ENCODE data around the gene ASCC1.

DNA sequence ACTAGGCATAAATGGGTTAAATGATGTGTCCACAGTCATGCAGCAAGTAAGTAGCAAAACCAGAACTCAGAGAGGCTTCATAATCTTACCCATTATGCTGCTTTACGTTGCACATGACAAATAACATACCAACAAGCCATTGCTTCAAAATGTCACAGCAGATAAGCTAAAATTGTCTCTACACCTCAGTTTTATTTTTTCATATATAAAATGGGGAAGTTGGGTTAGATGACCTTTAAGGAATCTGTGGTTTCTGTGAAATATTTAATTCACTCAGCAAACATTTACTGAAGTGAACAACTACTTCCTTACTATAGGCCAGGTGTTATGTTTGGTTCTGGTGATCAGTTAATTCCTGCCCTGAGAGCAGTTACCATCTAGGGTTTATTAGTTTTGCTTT, 2.2 kb upstream of the ASCC1 start:
- TF ChIP-seq, protein P1, sequence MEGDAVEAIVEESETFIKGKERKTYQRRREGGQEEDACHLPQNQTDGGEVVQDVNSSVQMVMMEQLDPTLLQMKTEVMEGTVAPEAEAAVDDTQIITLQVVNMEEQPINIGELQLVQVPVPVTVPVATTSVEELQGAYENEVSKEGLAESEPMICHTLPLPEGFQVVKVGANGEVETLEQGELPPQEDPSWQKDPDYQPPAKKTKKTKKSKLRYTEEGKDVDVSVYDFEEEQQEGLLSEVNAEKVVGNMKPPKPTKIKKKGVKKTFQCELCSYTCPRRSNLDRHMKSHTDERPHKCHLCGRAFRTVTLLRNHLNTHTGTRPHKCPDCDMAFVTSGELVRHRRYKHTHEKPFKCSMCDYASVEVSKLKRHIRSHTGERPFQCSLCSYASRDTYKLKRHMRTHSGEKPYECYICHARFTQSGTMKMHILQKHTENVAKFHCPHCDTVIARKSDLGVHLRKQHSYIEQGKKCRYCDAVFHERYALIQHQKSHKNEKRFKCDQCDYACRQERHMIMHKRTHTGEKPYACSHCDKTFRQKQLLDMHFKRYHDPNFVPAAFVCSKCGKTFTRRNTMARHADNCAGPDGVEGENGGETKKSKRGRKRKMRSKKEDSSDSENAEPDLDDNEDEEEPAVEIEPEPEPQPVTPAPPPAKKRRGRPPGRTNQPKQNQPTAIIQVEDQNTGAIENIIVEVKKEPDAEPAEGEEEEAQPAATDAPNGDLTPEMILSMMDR (conservative IDR thresholded peaks at IDR 0.05; ENCODE audit: low read depth in 2 of 2) = no peak
- TF ChIP-seq POLR2AphosphoS5 (IDR thresholded peaks at IDR 0.05; ENCODE audit: low read depth) = no peak
- TF ChIP-seq, protein P2, sequence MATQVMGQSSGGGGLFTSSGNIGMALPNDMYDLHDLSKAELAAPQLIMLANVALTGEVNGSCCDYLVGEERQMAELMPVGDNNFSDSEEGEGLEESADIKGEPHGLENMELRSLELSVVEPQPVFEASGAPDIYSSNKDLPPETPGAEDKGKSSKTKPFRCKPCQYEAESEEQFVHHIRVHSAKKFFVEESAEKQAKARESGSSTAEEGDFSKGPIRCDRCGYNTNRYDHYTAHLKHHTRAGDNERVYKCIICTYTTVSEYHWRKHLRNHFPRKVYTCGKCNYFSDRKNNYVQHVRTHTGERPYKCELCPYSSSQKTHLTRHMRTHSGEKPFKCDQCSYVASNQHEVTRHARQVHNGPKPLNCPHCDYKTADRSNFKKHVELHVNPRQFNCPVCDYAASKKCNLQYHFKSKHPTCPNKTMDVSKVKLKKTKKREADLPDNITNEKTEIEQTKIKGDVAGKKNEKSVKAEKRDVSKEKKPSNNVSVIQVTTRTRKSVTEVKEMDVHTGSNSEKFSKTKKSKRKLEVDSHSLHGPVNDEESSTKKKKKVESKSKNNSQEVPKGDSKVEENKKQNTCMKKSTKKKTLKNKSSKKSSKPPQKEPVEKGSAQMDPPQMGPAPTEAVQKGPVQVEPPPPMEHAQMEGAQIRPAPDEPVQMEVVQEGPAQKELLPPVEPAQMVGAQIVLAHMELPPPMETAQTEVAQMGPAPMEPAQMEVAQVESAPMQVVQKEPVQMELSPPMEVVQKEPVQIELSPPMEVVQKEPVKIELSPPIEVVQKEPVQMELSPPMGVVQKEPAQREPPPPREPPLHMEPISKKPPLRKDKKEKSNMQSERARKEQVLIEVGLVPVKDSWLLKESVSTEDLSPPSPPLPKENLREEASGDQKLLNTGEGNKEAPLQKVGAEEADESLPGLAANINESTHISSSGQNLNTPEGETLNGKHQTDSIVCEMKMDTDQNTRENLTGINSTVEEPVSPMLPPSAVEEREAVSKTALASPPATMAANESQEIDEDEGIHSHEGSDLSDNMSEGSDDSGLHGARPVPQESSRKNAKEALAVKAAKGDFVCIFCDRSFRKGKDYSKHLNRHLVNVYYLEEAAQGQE (IDR thresholded peaks at IDR 0.05; ENCODE audit: unreplicated experiment) = no peak
- TF ChIP-seq EZH2phosphoT487 (IDR thresholded peaks at IDR 0.05; ENCODE audit: unreplicated experiment) = no peak
- no peak for TF ChIP-seq EZH2 (IDR thresholded peaks at IDR 0.05; ENCODE audit: low read depth, unreplicated experiment)
- TF ChIP-seq, protein P3, sequence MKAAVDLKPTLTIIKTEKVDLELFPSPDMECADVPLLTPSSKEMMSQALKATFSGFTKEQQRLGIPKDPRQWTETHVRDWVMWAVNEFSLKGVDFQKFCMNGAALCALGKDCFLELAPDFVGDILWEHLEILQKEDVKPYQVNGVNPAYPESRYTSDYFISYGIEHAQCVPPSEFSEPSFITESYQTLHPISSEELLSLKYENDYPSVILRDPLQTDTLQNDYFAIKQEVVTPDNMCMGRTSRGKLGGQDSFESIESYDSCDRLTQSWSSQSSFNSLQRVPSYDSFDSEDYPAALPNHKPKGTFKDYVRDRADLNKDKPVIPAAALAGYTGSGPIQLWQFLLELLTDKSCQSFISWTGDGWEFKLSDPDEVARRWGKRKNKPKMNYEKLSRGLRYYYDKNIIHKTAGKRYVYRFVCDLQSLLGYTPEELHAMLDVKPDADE (IDR thresholded peaks at IDR 0.05) = no peak
- no peak for TF ChIP-seq CREB1 (CRISPR knock-in tag; IDR thresholded peaks at IDR 0.05; ENCODE audit: low read depth)
- no peak for TF ChIP-seq NANOG (IDR thresholded peaks at IDR 0.05; ENCODE audit: borderline replicate concordance)
- no peak for TF ChIP-seq ZNF114 (CRISPR knock-in tag; IDR thresholded peaks at IDR 0.05)
- TF ChIP-seq STAT1 (IDR thresholded peaks at IDR 0.05; ENCODE audit: unreplicated experiment) = no peak
- TF ChIP-seq JUNB (IDR thresholded peaks at IDR 0.05; ENCODE audit: unreplicated experiment) = no peak
- TF ChIP-seq ZNF331 (CRISPR knock-in tag; IDR thresholded peaks at IDR 0.05; ENCODE audit: low read depth) = no peak
- TF ChIP-seq, protein P4, sequence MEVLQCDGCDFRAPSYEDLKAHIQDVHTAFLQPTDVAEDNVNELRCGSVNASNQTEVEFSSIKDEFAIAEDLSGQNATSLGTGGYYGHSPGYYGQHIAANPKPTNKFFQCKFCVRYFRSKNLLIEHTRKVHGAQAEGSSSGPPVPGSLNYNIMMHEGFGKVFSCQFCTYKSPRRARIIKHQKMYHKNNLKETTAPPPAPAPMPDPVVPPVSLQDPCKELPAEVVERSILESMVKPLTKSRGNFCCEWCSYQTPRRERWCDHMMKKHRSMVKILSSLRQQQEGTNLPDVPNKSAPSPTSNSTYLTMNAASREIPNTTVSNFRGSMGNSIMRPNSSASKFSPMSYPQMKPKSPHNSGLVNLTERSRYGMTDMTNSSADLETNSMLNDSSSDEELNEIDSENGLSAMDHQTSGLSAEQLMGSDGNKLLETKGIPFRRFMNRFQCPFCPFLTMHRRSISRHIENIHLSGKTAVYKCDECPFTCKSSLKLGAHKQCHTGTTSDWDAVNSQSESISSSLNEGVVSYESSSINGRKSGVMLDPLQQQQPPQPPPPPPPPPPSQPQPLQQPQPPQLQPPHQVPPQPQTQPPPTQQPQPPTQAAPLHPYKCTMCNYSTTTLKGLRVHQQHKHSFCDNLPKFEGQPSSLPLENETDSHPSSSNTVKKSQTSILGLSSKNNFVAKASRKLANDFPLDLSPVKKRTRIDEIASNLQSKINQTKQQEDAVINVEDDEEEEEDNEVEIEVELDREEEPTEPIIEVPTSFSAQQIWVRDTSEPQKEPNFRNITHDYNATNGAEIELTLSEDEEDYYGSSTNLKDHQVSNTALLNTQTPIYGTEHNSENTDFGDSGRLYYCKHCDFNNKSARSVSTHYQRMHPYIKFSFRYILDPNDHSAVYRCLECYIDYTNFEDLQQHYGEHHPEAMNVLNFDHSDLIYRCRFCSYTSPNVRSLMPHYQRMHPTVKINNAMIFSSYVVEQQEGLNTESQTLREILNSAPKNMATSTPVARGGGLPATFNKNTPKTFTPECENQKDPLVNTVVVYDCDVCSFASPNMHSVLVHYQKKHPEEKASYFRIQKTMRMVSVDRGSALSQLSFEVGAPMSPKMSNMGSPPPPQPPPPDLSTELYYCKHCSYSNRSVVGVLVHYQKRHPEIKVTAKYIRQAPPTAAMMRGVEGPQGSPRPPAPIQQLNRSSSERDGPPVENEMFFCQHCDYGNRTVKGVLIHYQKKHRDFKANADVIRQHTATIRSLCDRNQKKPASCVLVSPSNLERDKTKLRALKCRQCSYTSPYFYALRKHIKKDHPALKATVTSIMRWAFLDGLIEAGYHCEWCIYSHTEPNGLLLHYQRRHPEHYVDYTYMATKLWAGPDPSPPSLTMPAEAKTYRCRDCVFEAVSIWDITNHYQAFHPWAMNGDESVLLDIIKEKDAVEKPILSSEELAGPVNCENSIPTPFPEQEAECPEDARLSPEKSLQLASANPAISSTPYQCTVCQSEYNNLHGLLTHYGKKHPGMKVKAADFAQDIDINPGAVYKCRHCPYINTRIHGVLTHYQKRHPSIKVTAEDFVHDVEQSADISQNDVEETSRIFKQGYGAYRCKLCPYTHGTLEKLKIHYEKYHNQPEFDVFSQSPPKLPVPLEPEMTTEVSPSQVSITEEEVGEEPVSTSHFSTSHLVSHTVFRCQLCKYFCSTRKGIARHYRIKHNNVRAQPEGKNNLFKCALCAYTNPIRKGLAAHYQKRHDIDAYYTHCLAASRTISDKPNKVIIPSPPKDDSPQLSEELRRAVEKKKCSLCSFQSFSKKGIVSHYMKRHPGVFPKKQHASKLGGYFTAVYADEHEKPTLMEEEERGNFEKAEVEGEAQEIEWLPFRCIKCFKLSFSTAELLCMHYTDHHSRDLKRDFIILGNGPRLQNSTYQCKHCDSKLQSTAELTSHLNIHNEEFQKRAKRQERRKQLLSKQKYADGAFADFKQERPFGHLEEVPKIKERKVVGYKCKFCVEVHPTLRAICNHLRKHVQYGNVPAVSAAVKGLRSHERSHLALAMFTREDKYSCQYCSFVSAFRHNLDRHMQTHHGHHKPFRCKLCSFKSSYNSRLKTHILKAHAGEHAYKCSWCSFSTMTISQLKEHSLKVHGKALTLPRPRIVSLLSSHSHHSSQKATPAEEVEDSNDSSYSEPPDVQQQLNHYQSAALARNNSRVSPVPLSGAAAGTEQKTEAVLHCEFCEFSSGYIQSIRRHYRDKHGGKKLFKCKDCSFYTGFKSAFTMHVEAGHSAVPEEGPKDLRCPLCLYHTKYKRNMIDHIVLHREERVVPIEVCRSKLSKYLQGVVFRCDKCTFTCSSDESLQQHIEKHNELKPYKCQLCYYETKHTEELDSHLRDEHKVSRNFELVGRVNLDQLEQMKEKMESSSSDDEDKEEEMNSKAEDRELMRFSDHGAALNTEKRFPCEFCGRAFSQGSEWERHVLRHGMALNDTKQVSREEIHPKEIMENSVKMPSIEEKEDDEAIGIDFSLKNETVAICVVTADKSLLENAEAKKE (CRISPR knock-in tag; IDR thresholded peaks at IDR 0.05) = no peak

Measured in GM23338 (cell line).